NCI-H1436 treated with DMSO at 0.1 percent for 48 hours (cell line): ENCODE measurements around the gene UROD.

Experiments
- DNase-seq: peaks from one replicate; lab custom pipeline; 2025; lab: John Stamatoyannopoulos, UW

The UROD gene

DNA sequence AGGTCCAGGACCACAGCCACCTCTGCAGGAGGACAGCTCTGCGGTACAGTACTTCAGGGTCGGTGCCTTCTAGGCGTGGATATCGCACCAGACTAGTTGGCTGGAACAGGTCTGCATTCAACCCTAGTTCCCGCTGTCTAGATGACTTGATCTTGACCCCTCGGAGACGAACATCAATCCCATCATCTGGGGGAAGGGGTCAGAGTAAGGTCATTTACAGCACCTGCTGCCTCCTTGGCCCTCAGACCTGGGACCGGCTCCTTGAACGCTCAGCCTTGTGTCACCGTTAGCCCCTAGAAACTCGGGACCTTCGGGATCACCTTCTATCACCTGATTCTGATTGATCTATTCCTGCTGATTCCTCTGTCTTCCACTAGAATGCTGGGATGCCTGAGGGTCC, 3.5 kb upstream of the UROD start:
- DNase-seq, result no peak

DNA sequence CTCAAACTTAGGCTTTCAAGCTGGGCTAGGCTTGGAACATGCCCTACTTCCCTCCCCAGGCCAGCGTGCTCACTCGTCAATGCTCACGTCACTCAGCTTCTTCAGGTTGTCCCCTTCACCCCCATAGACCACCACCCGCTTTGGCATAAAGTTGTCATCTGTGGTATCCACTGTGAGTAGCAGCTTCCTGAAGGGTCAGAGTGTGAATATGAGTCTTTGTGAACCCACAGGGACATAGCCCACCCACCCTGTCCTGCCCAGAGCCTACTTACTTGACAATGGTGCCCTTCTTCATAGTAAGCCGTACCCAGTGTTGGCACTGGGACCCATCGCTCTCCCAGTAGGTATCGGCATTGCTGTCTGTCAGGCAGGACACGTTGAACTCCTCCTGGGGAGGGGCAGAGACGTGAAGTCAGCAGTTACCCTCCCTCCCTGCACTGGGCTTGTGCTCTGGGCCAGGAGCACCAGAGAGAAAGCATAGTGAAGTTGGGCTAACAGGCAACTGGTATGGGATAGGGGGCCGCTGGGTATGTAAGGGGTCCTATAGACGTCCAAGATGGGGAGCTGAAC, 2.7 kb upstream of the UROD start:
- DNase-seq, result no peak

DNA sequence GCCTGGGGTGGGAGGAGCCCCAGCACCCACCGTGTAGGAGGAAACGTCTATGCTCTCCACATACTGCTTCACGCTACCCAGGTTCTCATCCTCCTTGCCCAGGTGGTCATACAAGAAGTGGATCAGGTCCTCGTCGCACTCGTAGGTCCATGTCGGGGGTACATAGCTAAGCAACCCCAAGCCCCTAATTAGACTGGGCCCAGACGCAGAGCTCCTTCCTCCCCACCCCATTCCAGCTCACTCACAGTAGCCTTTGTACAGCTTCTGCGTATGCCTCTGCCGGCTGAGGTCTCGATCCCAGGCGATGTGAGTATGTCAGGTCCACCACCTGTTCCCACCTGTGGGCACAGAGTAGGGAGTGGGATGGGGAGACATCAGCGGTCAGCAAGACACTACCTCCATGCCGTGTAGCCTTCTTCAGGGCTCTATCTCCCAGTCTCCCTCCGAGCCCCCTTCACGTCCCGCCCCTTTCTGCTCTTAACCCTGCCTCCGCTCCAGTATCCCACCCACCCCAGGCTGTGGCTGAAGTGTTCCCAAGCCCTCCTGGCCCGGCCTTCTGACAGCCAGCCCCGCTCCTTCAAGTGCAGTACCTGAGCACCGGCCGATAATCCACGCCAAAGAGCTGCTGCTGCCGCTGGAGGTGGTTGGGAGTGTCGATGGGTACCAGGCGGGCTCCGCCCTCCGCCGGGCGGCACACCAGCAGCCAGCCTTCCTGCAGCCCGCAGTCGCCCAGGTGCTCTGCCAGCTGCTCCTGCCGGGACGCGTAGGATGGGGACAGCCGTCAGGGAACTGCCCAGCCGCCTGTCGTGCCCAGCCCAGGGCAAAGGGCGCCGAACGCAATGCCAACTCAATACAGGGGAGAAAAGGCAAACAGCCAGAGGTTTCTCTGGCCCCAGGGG, 1.8 kb upstream of the UROD start:
- no peak for DNase-seq

DNA sequence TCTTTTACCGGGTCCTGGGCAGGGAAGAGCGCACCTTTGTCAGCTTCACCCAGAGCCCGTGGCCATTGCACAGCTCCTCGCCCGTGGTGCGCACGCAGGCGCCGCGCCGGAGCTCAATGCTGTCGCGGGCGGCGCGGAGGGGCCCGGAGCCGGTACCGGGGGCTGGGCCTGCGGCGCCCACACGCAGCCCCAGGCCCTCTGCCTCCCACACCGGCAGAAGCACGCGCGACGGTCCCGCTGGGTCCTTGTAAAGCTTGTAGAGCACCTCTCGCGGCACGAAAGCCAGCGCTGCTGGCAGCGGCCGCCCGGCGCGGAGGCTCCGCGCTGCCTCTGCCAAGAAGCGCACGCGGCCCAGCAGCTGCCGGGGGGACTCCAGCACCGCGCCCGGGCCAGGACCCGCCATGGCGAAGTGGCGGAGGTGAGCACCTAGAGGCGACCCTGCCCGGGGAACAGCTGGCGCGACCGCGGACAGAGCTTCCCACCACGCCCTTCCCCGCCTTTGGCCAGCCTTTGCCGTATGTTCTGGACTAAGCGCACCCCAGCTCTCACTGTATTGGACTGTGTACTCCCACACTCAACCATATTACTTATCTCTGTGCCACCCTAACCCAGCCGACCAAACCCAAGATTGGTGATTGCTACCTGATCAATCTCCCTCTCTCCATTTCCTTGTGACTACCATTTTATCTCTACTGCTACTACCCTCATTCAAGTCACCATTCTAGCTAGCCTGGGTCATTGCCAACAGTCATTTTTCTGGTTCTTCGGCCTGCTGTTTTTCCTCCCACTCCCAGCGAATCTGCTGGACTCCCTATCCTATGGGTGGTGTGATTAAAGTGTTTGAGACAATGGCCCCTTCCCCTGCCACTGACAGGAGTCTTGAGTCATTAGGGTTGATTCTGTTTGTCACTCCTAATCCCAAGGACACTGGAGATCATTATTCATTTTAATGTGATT, 921 bp upstream of the UROD start, which contains the start of gene HECTD3:
Gene HECTD3 (minus strand): TSS at position 470 of the 957 bp plus-strand sequence. CDS start 67 bp downstream, at position 403.
- DNase-seq, result no peak

DNA sequence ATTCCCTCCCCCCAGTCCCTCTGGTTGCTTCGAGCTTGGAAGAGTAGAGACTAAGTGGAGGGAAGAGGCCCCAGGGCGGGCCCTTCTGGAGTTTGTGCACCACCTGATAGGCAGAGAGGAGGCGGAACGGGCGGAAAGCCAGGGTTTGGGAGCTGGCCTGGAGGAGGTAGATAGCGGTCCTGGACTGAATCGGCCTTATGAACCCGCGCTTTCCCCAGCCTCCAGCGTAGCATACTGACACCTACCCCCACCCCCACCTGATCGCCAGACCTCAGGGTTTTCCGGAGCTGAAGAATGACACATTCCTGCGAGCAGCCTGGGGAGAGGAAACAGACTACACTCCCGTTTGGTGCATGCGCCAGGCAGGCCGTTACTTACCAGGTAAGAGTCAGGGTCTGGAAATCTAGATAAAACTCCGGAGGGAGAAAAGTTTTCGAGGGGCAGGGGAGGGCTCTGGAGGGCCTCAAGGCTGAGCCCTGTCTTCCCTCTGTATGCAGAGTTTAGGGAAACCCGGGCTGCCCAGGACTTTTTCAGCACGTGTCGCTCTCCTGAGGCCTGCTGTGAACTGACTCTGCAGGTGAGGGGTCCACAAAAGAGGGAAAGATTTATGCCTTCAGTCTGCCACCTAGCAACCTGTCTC, 705 bp downstream of the UROD start:
- DNase-seq, result no peak

DNA sequence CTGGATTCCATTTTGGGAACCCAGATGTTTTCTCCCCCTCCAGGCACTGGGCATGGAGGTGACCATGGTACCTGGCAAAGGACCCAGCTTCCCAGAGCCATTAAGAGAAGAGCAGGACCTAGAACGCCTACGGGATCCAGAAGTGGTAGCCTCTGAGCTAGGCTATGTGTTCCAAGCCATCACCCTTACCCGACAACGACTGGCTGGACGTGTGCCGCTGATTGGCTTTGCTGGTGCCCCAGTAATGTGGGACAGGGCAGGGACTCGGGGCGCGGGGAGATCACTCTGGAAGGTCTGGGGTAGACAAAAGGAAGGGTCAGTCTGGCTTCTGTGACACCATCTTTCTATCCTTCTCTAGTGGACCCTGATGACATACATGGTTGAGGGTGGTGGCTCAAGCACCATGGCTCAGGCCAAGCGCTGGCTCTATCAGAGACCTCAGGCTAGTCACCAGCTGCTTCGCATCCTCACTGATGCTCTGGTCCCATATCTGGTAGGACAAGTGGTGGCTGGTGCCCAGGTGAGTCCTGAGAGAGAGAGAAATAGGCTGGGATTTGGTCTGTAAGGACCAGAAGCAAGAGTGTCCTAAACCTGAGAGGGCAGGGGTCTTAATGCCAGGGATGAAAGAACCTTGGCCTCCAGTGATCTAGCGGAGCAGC, 1.6 kb downstream of the UROD start:
- DNase-seq, result no peak

DNA sequence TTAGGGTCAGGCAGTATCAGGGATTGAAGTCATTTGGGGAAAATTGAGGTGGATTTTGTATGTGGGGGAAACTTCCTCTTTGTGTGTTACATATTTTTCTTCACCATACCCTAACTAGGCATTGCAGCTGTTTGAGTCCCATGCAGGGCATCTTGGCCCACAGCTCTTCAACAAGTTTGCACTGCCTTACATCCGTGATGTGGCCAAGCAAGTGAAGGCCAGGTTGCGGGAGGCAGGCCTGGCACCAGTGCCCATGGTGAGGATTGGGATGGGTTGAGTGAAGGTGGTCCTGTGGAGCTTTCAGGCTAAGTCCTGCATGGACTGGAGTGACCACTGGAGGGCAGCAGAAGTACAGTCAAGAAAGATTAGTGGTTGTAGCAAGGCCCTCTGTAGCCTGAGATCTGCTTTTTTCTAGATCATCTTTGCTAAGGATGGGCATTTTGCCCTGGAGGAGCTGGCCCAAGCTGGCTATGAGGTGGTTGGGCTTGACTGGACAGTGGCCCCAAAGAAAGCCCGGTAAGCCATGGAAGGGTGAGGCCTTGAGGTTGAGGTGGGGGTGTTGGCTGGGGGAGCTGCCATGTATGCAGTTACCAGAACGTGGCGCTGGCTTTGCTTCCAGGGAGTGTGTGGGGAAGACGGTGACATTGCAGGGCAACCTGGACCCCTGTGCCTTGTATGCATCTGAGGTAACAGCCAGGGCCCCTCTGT, 2.4 kb downstream of the UROD start:
- peak; percentile 26 for DNase-seq

DNA sequence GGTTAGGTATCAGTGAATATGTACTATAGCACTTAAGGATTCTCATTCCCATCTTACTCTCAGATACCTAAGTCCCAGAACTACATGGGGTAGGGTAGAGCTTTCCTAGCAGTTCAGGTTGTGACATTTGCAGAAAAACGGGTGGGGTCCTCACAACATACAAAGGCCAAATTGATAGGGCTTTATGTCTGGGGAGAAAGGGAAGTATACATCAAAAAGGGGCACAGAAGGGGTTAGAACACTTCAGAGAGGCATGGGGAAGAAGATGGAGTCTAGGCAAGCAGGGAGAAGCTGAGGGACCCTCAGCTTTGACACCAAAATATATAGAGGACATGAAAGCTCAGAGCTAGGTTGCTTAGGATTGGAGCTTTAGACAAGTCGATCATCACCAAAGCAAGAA, 3.6 kb downstream of the UROD start:
- DNase-seq, result no peak

DNA sequence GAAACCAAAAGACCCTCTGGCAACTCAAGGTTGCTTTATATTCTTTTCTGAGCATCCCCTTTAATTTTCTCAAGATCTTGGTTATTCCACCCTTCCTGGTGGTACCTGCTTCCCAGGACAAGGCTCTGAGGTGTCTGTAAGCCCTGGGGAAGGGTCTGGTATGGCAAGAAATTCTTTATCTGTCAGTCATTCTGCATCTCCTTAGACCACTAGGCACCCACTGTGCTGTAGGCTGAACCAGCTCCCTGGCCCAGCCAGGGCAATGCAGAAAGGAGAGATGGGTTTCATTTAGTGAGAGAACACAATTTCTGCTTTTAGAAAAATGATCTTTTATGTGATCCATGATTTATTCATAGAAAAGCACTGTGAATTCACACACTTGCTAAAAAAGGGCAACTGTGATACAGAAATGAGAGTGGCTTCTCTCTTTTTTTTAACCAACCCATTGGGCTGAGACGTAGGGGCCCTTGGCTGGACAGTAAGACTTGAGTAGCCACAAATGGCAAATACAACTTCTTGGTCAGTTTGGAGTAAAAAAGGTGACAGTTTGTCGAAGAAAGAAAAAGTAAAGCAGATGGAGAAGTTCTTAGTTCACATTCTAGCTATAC, 4.1 kb downstream of the UROD start:
- DNase-seq, result no peak

DNA sequence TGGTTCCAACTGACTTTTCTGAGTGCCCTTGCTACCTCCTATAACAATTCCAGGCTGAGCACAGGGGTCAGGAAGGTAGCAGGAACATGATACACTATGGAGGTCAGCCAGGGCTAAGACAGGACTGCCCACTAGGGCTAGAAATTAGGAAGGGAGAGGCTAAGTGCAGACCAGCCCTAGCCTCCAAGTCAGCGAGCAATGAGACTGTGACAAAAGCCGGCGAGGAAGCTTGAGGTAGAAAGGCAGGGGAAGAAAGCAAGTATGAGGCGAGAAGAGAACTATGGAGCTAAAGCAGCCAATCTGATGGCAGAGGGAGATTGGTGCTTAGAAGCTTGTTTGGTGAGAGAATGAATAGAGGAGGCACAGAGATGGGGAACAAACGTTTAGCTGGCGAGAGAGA, 4.7 kb downstream of the UROD start:
- no peak for DNase-seq

DNA sequence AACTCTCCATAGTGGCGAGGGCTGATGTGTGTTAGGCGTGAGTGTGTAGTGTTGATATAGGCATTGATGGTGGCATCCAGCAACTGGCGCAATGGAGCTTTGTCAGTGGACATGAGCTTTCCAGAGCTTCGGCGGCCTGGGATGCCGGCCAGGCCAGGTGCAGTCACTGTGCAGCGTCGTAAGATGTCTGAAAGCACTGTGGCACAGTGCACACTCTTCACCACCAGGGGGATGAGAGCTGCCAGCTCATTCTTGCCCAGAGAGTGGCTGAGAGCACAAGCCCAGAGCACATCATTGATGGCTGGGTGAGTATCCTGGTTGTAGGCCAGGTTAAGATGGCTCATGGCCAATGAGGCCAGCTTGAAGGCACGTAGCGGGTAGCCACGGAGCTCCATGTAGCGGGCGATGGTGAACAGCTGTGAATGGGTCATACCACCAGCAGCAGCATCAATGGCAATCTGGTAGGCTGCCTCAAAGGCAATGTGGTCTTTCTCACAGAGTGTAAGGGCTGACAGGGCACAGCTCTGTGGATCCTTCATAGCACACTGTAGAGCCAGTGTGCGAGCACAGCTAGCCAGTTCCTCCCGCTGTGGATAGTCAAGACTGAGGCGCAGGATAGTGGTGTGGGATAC, 6.7 kb downstream of the UROD start:
- no peak for DNase-seq

DNA sequence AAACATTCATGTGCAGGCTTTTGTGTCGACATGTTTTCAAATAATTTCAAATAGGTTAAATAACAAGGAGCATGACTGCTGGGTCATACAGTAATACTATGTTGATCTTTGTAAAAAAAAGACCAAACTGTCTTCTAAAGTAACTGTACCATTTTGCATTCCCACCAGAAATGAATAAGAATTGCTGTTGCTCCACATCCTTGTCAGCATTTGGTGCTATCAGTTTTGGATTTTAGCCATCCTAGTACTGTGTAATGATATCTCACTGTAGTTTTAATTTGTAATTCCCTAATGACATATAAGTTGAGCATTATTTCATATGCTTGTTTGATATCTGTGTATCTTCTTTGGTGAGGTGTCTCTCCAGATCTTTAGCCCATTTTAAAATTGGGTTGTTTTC, 11.6 kb downstream of the UROD start:
- DNase-seq, result no peak

DNA sequence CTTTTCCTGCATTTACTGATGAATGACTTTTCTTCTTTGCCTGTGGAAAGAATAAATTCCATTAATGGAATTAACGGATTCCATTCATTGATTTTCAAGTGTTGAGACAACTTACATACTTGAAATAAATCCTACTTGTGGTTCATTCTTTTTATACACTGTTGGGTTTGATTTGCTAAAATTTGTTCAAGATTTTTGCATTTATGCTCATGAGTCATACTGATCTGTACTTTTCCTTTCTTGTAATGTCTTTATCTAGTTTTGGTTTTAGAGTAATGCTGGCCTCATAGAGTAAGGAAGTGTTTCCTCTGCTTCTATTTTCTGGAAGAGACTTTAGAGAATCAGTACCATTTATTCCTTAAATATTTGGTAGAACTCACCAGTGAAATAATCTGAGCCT, 14.4 kb downstream of the UROD start:
- no peak for DNase-seq

DNA sequence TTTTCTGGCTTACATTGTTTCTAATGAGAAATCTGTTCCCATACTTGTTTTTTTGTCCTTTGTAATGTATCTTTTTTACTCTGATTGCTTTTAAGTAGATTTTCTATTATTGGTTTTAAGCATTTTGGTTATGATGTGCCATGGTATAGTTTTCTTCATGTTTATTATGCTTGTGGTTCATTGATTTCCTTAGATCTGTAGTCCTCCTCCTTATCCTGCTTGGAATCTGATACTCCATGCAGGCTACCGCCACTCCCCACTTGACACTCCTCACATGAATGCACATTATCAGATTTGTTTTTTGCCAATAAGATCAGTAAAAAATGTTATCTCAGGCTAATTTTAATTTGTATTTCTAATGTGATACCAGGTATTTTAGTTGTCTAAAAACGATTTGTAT, 20.8 kb downstream of the UROD start:
- DNase-seq, result no peak

DNA sequence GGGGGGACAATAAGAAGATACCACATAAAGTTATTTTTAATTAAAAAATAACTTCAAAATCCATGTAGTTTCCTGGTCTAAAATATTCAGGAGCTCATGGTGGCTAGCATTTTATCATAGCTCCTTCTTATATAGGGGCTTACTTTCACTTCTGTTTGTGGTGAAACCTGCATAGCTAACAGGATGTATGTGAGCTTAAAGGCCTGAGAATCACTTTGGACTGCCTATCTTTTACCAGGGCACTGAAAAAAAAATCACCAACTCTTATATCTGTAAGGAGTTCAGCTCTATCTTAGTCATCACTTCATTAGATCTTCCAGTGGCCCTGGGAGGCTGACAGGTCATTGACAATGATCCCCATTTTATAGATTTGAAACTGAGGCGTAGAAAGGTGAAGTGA, 21.3 kb downstream of the UROD start:
- no peak for DNase-seq

DNA sequence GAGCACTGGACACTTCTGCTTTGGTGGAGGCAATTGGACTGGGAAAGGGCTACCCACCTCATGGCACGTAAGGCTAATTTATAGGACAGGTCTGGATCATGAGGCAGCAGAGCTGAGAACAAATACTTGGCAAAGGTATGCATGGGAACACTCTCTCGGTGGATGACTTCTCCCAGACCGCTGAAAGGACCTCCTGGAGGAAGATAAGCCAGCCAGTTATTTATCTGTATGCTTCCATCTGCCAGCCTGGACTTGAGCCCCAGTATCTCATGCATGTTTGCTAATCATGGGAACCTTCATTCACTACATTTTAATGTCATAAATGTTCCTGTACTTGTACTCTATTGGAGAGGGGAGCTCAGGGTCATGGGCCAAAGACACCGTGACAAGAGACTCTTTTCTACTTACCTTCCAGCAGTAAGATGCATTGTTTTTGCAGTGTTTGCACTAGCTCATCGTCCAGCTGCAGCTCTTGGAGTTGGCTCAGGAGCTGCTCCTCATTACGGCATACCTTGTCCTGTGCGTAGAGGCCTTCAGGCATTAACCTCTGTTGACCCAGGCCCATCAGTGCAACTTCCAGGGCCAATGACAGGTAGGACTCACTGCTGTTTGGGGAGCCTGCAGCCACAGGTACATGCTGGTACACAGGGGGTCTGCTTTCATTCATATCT, 23.7 kb downstream of the UROD start:
- no peak for DNase-seq

DNA sequence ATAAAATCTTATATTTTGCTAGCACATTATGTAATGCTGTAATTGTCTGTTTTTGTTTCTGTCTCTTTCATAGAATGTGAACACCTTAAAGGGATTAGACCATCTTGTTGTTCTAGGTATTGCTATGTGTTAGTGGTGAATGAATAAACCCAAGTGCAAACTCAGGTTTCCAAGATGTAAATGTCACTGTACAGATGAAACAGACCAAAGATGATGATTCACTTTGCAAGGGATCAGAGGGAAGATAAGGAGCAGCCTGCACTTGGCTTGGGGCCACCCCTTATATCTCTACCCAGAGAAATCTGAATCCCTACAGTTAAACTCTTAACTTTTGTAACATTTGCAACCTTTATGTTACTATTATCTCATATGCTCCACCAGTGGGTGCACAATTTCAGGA, 25.4 kb downstream of the UROD start:
- DNase-seq, result no peak

DNA sequence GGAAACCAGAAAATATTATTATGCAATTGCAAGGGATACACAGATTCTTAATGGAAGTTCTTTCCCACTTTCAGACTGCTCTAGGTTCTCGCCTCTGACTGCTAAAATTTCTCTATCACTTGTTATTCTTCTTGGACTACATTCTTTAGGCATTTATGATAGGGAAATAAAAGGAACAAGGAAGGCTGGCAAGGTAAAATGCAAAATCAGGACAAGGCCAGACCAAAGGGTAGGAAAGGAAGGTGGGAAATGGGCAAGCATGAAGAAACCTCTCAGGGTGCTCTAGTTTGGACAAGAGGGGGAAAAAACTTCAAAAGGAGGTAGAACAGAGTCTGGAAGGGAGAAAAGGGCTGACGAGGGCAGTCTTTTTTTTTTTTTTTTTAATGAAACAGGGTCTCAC, 26.2 kb downstream of the UROD start:
- DNase-seq, result no peak

DNA sequence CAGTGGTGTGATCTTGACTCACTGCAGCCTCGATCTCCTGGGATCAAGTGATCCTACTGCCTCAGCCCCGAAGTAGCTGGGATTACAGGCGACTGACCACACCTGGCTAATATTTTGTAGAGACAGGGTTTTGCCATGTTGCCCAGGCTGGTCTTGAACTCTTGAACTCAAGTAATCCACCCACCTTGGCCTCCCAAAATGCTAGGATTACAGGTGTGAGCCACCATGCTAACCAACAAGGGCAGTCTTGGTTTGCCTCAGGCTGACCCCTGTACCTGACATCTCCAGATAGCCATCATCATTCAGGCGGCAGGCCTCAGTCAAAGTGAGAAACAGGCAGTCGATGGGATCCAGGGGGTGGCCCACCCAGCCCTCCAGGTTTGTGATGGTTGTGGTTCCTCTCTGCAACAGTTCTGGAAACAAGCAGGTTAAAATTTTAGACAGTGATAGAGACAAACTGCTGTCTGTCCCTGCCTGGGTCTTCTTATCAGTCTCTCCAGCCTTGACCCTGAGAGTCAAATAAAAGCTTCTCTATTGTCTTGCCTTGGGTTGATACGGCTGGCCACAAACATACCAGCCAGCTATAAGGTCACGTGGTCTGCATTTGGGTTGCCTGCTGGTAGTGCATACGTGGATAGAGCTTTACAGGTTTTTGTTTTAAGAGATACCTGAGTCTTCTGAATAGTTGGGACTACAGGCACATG, 26.8 kb downstream of the UROD start:
- DNase-seq, result no peak
